ENCODE measurements around the gene ABL1. TPM values are rescaled to one million over a fixed set of nuclear protein-coding genes. Genes with fewer than 3 reads are reported as not detected.
A peak's percentile ranks its signal among the peaks of the same experiment; 100 is the strongest.

ABL1 gene
- total and polyA plus RNA-seq, 3 experiments from 2014 or later, result 16.3 to 39.3 (median 38.8) TPM

DNA sequence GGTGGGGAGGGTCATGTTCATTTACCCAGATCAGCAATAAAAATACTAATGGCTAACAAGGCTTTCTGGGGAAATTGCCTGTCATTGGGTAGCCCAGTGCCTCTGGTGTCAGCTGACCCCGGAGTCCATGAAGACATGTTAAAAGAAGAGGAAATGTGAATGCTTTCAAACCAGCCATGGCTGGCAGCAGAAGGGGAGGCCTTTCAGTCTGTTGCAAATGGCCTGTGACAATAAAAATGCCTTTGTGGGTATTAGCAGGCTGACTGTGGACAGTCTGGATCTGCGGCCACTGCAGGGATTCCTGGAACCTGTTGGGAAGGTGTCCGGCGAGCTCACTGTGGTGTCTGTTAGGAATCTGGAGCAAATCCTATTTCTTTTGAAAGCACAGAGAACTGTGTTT is 7.5 kb downstream of the ABL1 start:
- no peak overlapping the region for H3K4me3 Mint-ChIP-seq
- no peaks in the 10 kb centered on the region for H3K9me3 Mint-ChIP-seq
- H3K4me1 Mint-ChIP-seq, result peaks cover 20 to 67% (median 26%) of the 10 kb centered on the region in 3 donors
- no peaks in the 10 kb centered on the region for H3K9me3 ChIP-seq (ENCODE audit: low read length)
- ChIA-PET CTCF (interaction anchor here (1.0 kb wide), 1 partner anchor 23 kb away, joined by 3 read pairs; no protein-coding TSS in a partner anchor), POLR2A (no interaction called here)
- peak overlapping the region in 2 of 8 donors; percentile 21 to 46 for H3K27ac Mint-ChIP-seq
- no peaks in the 10 kb centered on the region for H3K36me3 Mint-ChIP-seq
- H3K4me3 ChIP-seq (ENCODE audit: low read length), result no peak overlapping the region
- H3K36me3 ChIP-seq (ENCODE audit: insufficient read depth, low read length), result no peaks in the 10 kb centered on the region
- peaks cover 26% of the 10 kb centered on the region for H3K4me1 ChIP-seq (ENCODE audit: insufficient read depth, low read length)
- H3K27ac ChIP-seq (ENCODE audit: low read depth, low read length), result no peak overlapping the region
- DNase-seq, result no peak
- no peaks in the 10 kb centered on the region for H3K27me3 ChIP-seq (ENCODE audit: insufficient read depth, low read length, poor library complexity, severe bottlenecking)
- H3K27me3 Mint-ChIP-seq, result peaks cover 0 to 2% of the 10 kb centered on the region in 2 donors

DNA sequence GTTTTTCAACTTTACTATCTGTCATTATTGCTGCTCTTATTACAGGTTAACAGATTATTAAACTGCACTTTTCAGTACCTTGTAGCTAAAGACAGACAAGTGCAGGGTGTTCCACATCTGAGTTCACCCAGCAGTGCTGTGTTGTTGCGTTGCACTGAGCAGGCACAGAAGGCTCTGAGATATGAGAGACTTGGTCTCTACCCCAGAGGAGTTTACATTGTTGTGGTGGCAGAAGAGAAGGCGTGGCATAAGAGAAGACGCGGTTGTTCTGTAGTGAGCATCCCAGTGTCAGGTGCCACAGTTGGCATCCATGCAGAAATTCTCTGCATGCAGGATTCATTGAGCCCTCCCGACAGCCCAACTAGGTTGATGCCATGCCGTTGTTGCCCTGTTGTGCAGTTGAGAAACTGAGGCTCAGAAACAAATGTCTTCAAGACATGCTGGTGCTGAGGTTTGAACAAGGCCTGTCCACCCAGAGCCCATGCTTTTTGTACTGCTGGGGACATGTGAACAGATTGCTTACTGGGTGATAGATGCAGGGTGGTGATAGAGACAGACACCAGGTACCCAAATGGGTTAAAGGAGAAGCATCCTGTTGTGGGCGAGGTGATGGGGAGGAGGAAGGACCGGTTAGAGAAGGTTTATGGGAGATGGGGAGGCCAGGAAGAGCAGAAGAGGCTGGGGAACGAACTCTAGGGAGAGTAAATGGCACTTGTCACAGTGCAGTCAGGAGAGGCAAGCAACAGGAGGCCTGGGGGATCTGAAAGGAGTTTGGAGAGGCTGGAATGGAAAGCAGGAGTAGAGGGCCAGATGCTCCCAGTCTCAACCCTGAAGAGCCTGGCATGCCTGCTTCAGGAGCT is 8.2 kb downstream of the ABL1 start:
- Mint-ChIP-seq H3K4me1 (peaks cover 18 to 61% (median 25%) of the 10 kb centered on the region in 3 donors), H3K9me3 (no peaks in the 10 kb centered on the region), H3K4me3 (peak overlapping the region in 1 of 7 donors; percentile 23), H3K36me3 (no peaks in the 10 kb centered on the region), H3K27ac (peak overlapping the region in 5 of 8 donors; percentile 33 to 62 (median 50)), H3K27me3 (peaks cover 0 to 2% of the 10 kb centered on the region in 2 donors)
- no peaks in the 10 kb centered on the region for H3K27me3 ChIP-seq (ENCODE audit: insufficient read depth, low read length, poor library complexity, severe bottlenecking)
- H3K4me3 ChIP-seq (ENCODE audit: low read length), result no peak overlapping the region
- H3K27ac ChIP-seq (ENCODE audit: low read depth, low read length), result no peak overlapping the region
- peaks cover 26% of the 10 kb centered on the region for H3K4me1 ChIP-seq (ENCODE audit: insufficient read depth, low read length)
- H3K9me3 ChIP-seq (ENCODE audit: low read length), result no peaks in the 10 kb centered on the region
- ChIA-PET CTCF (no interaction called here), POLR2A (no interaction called here)
- no peaks in the 10 kb centered on the region for H3K36me3 ChIP-seq (ENCODE audit: insufficient read depth, low read length)
- DNase-seq, result no peak

DNA sequence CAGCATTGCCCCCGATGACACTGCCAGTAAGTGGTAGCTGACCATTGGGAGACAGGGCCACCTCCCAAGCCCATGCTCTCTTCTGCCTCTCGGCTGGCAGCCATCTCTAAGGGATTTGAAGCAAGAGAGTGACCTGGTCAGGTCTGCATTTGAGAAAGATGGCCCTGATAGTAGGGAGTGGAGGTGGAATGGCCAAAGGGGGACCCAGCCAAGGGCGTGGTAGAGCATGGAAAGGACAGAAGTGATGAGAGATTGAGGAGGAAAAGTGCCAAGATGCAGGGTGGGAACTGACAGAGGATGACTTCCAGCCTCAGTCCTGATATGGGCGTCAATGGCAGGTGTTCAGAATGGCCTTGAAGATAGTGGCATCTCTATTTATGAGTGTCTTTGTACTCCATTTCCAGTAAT is 9.0 kb downstream of the ABL1 start:
- H3K4me1 Mint-ChIP-seq, result peaks cover 18 to 53% (median 20%) of the 10 kb centered on the region in 3 donors
- Histone ChIP-seq H3K4me3 (ENCODE audit: low read length) (no peak overlapping the region), H3K27me3 (ENCODE audit: insufficient read depth, low read length, poor library complexity, severe bottlenecking) (no peaks in the 10 kb centered on the region), H3K4me1 (ENCODE audit: insufficient read depth, low read length) (peaks cover 26% of the 10 kb centered on the region), H3K27ac (ENCODE audit: low read depth, low read length) (no peak overlapping the region), H3K9me3 (ENCODE audit: low read length) (no peaks in the 10 kb centered on the region), H3K36me3 (ENCODE audit: insufficient read depth, low read length) (no peaks in the 10 kb centered on the region)
- CTCF ChIA-PET, result no interaction called here
- H3K36me3 Mint-ChIP-seq, result no peaks in the 10 kb centered on the region
- no peaks in the 10 kb centered on the region for H3K9me3 Mint-ChIP-seq
- peak overlapping the region in 3 of 8 donors; percentile 13 to 57 (median 56) for H3K27ac Mint-ChIP-seq
- no peak for DNase-seq
- H3K27me3 Mint-ChIP-seq, result peaks cover 0 to 2% of the 10 kb centered on the region in 2 donors
- POLR2A ChIA-PET, result no interaction called here
- no peak overlapping the region for H3K4me3 Mint-ChIP-seq

DNA sequence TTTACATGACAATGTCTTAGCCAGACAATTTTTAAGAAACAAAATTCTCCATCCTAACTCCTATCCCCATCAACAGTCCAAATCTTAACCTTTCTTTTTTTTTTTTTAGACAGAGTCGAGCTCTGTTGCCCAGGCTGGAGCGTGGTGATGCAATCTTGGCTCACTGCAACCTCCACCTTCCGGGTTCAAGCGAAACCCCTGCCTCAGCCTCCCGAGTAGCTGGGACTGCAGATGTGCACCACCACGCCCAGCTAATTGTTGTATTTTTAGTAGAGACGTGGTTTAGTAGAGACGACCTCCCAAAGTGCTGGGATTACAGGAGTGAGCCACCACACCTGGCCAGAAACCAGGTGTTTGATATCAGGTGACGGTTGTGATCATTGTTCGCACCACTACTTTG is 10.2 kb downstream of the ABL1 start:
- CTCF ChIA-PET, result interaction anchor here (1.3 kb wide), 1 partner anchor 21 kb away, joined by 6 read pairs; no protein-coding TSS in a partner anchor
- Histone ChIP-seq H3K4me1 (ENCODE audit: insufficient read depth, low read length) (peaks cover 26% of the 10 kb centered on the region), H3K4me3 (ENCODE audit: low read length) (no peak overlapping the region), H3K36me3 (ENCODE audit: insufficient read depth, low read length) (no peaks in the 10 kb centered on the region), H3K9me3 (ENCODE audit: low read length) (no peaks in the 10 kb centered on the region), H3K27me3 (ENCODE audit: insufficient read depth, low read length, poor library complexity, severe bottlenecking) (no peaks in the 10 kb centered on the region), H3K27ac (ENCODE audit: low read depth, low read length) (peak overlapping the region; percentile 20)
- no peaks in the 10 kb centered on the region for H3K9me3 Mint-ChIP-seq
- H3K27me3 Mint-ChIP-seq, result peaks cover 0 to 2% of the 10 kb centered on the region in 2 donors
- POLR2A ChIA-PET, result no interaction called here
- H3K4me1 Mint-ChIP-seq, result peaks cover 16 to 47% (median 26%) of the 10 kb centered on the region in 3 donors
- H3K36me3 Mint-ChIP-seq, result no peaks in the 10 kb centered on the region
- no peak for DNase-seq
- H3K4me3 Mint-ChIP-seq, result no peak overlapping the region
- peak overlapping the region in 2 of 8 donors; percentile 61 to 77 for H3K27ac Mint-ChIP-seq

DNA sequence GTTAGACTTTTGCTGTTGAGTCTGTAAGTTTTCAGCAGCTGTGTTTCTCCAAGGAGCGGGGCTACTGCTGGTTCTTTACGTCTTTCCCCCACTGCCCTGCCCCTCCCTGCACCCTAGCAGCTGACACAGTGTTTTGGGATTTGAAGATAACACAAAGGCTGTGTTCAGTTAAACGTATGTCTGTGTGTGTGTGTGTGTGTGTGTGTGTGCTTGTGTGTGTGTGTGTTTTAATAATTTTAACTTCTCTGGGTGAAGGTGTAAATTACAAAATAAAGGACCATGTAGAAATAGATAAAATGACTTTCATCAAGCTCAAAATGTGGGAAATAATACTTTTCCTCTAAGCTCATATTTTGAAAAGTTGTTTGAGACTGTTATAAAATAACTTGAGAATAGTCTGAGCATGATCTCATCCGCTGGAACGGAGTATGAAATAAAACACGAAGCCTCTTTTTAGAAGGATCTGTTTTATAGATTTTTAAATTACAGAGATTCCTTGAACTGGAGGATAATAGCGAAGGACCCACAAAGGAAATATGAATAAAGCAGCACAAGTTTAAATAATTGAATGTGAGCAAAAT is 10.9 kb downstream of the ABL1 start:
- peaks cover 0 to 2% of the 10 kb centered on the region in 2 donors for H3K27me3 Mint-ChIP-seq
- no peaks in the 10 kb centered on the region for H3K36me3 Mint-ChIP-seq
- peaks cover 26% of the 10 kb centered on the region for H3K4me1 ChIP-seq (ENCODE audit: insufficient read depth, low read length)
- POLR2A ChIA-PET, result no interaction called here
- H3K27ac Mint-ChIP-seq, result no peak overlapping the region
- no peaks in the 10 kb centered on the region for H3K36me3 ChIP-seq (ENCODE audit: insufficient read depth, low read length)
- H3K27me3 ChIP-seq (ENCODE audit: insufficient read depth, low read length, poor library complexity, severe bottlenecking), result no peaks in the 10 kb centered on the region
- H3K9me3 ChIP-seq (ENCODE audit: low read length), result no peaks in the 10 kb centered on the region
- peaks cover 16 to 47% (median 26%) of the 10 kb centered on the region in 3 donors for H3K4me1 Mint-ChIP-seq
- CTCF ChIA-PET, result interaction anchor here (1.3 kb wide), 1 partner anchor 20 kb away, joined by 6 read pairs; no protein-coding TSS in a partner anchor
- no peak overlapping the region for H3K4me3 ChIP-seq (ENCODE audit: low read length)
- no peaks in the 10 kb centered on the region for H3K9me3 Mint-ChIP-seq
- H3K27ac ChIP-seq (ENCODE audit: low read depth, low read length), result peak overlapping the region; percentile 20
- no peak overlapping the region for H3K4me3 Mint-ChIP-seq
- no peak for DNase-seq

DNA sequence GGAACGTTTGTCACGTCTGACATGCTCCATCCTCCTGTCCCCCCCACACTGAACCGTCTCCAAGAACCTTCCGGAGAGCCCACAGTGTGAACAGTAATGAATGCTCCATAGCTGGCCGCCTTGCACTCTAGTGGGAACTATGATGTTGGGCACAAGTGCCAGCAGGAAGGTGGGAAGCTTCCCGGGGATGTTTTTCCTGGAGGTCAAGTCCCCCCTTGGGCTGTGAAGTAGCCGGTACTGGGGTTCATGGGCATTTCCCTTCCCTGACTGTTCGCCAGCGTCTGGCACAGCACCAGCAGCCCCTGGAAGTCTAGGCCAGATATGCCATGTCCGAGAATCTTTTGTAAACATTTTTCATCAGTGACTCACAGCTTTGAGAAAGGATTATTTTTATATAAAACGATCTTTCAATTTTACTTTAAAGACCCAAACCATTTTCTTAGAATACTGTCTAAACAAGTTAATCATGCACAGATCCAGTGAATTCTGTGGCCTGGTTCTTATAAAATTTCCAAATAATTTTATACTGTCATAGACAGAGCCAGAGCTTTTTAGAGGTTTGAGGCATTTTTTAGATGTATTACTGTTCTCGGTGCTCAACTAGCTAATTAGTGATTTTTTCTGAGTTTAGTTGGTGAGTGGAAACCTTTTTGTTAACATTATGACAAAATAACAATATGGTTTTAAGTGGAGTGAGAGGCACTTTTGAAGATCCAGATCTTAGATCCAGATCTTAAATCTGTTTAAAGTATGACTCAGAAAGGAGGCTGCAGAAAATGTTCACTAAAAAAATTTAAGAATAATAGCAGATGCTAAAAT is 11.6 kb downstream of the ABL1 start:
- Histone ChIP-seq H3K4me1 (ENCODE audit: insufficient read depth, low read length) (peaks cover 26% of the 10 kb centered on the region), H3K4me3 (ENCODE audit: low read length) (no peak overlapping the region), H3K27me3 (ENCODE audit: insufficient read depth, low read length, poor library complexity, severe bottlenecking) (no peaks in the 10 kb centered on the region), H3K36me3 (ENCODE audit: insufficient read depth, low read length) (no peaks in the 10 kb centered on the region), H3K9me3 (ENCODE audit: low read length) (no peaks in the 10 kb centered on the region), H3K27ac (ENCODE audit: low read depth, low read length) (peak overlapping the region; percentile 20)
- ChIA-PET CTCF (no interaction called here), POLR2A (no interaction called here)
- Mint-ChIP-seq H3K4me3 (no peak overlapping the region), H3K36me3 (no peaks in the 10 kb centered on the region), H3K27me3 (peaks cover 0 to 2% of the 10 kb centered on the region in 2 donors), H3K4me1 (peaks cover 16 to 46% (median 26%) of the 10 kb centered on the region in 3 donors), H3K9me3 (no peaks in the 10 kb centered on the region), H3K27ac (peak overlapping the region in 1 of 8 donors; percentile 30)
- no peak for DNase-seq

DNA sequence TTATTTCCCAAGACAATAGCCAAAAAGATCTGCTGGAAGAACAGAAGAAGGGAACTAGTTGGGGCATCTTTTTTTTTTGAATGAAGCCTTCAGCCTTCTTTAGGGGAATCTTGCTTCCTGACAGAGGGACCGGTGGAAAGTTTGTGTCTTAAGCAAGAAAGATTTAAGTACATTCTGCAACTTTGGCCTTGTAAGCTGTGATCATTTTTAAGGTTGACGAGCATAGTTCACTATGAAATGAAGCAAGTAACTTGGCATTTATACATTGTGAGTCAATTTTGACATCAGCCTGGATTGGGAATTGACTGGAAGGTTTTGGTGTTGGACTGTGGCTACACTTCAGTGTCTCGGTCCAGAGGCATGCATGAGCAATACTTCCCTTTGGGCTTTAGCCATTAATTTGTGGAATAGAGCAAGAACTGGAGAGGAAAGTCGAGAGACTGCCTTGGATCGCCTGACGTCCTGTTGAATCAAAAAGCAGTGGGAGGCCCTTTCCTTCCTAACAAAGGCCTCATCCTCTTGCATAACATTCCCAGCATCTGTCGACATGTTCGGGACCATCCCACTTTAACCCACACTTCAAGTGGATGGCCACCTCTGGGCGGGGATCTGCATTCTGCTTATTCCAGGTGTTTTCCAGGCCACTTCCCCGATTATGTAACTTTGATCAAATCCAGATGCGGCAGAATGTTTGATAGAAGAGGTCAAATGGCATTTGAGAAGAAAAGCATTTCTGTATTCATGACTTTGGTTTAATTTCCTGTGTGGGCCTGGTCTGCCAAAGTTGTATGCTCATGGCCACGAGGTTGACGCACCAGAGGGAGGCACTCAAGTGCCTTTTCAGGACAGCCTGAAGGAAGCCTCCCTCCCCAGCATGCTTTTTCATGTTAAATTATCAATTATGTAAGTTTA is 12.5 kb downstream of the ABL1 start:
- ChIA-PET CTCF (no interaction called here), POLR2A (no interaction called here)
- H3K4me1 Mint-ChIP-seq, result peaks cover 16 to 37% (median 22%) of the 10 kb centered on the region in 3 donors
- H3K27ac Mint-ChIP-seq, result peak overlapping the region in 3 of 8 donors; percentile 30 to 72 (median 47)
- Histone ChIP-seq H3K36me3 (ENCODE audit: insufficient read depth, low read length) (no peaks in the 10 kb centered on the region), H3K27me3 (ENCODE audit: insufficient read depth, low read length, poor library complexity, severe bottlenecking) (no peaks in the 10 kb centered on the region), H3K9me3 (ENCODE audit: low read length) (no peaks in the 10 kb centered on the region), H3K4me3 (ENCODE audit: low read length) (no peak overlapping the region), H3K27ac (ENCODE audit: low read depth, low read length) (no peak overlapping the region), H3K4me1 (ENCODE audit: insufficient read depth, low read length) (peaks cover 26% of the 10 kb centered on the region)
- H3K9me3 Mint-ChIP-seq, result no peaks in the 10 kb centered on the region
- DNase-seq, result no peak
- H3K27me3 Mint-ChIP-seq, result no peaks in the 10 kb centered on the region
- no peaks in the 10 kb centered on the region for H3K36me3 Mint-ChIP-seq
- H3K4me3 Mint-ChIP-seq, result no peak overlapping the region
